Inflammatory macrophage (primary cell): Measurements from ENCODE around the gene FAM237A.

Source experiments
- DNase-seq, 2 donors: peaks; one replicate each; pipeline ENCODE4 v3.0.0-alpha.2; 2020 to 2022
- total RNA-seq, 18 experiments: gene quantifications; one replicate each; lab custom pipeline; 2026; ENCODE audit warnings: mixed read lengths in 6 of 18, inconsistent platforms in 2 of 18; lab: John Stamatoyannopoulos, UW

Gene FAM237A
- total RNA-seq: 0 to 0.03 (median 0) reads per million in 18 experiments

DNA sequence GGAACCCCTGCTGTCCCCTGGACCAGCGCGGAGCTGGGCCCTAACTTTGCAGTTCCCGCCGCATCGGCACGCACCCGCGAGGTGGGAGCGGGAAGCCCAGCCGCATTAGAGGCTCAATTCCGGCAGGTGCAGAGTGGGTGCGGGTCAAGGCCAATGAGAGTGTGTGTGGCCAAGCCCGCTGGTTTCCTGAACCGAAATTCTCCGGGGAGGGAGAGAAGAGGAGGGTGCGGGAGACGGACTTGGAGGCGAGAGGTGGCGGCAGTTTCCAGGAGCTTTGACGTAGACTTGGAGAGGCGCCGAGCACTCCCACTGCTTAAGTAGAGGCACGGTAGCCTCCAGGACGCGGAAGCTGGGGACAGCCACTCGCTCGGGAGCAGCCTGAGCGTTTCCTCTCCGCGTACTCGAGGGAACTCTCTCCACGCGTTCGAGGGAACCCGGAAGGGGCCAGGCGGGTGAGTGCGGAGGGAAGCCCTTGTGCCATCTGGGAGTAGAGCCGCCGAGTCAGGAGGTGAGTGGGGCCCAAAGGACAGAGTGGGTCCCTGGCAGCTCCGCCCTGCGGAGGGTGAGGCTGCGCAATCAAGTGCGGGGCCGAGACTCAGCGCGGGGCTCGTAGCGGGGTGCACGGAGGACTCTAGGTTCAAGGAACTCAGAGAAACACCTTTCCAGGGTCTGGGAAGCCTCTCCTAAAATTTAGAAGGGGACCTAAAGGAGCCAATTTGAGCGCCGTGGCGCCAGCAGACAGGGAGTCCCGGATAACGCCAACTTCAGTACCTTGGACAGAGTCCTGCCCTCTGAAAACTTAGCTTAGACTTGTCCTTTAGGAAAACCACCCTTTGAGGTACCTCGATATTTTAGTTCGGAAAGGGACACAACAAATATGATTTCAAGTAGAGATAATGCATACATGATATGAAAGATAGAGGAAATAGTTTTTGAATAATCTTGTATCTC lies at the start of gene FAM237A:
TSS of gene FAM237A (plus strand) at position 413 of the 951 bp plus-strand sequence. CDS start 1,750 bp downstream, outside the sequence.
- peak; percentile 20 to 38 for DNase-seq

DNA sequence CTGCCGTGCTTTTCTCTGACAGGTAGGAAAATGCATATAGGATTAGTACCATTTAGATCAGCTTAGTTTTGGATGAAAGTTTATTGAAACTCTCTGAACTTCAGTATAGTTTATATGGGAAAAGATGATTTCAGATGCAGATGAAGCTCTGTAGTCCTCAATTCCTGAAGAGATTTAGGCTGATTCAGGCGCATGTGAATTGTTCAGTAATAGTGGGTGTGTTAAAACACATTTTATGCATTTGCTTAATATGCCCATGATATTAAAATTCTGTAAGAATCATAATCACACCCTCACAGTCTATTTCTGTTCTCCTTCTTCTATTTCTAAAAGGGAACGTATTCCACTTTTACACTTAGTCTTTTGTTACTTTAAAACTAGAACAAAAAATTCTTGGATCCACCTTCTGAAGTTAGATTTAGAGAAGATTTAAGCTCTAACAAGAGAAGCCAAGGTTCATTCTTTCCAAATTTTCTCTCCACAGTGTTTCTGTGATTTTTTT lies 44.5 kb upstream of the FAM237A start:
- no peak for DNase-seq

DNA sequence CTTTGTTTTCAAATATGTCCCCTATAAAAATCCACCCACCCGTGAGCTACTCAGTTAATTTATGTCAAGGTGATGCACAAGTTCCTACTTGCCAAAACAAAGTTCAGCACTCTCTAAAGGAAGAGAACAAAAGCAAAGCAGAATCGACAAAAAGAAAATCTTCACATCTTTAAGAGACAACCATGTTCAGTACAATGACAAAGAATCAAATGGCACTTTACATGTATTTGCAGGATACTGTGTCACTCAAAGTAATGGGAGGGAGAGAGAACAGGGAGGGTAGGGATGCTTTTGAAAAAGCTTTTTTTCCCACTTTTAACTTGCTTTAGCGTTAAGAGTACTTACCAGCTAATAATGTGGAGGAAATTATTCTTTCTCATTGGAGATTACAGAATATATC lies 39.0 kb upstream of the FAM237A start:
- no peak for DNase-seq

DNA sequence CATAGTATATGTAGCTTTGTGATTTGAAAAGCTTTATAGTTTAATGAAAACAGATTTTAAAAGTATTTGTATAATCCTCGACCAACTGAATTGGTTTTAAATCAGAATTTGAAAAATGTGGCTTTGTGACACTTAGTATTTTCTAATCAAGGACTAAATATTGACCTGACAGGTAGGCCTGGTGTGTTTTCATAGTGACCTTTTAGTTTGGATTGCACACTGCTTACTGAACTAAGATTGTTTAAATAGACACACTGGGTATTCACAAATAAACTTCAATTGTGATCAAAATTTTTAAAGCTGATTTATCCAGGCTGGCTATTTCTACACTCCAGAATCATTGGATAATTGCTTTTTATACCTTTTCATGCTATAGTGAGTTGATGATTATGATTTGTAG lies 31.8 kb upstream of the FAM237A start:
- no peak for DNase-seq

DNA sequence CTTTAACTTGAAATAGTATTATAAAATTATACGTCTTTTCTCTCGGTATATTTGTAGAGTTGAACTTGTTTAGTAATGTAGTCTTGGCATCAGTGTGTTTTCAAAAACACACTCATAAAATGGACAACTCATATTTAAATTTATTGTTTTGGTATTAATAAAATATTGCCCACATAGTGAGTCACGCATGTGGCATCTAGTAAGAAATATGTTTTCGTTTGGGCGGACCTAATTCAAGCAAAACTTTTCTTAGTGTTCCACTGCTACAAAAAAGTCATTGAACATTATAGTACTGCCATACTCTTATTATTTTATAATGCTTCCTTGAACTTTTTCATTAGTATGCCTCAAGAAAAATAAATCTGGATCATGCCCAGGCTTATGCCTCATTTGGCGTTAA lies 31.1 kb upstream of the FAM237A start:
- DNase-seq: no peak

DNA sequence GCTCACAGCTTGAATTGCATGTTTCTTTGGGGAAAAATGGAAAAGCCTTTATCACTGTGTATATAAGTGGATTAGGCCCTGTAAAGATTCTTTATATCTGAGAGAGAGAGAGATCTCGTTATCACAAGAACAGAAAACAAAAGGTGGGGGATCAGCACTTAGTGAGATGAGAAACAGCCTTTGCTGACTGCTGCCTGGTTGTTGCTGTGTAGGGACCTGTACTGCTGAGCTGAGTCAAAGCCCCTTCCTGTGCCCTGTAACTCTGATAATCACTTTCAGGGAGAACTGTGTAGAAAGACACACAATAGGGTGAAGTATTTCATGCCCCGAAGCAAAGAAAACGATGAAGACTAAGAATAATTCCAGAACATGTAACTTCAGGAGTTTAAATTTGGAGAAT lies 30.6 kb upstream of the FAM237A start:
- DNase-seq: no peak

DNA sequence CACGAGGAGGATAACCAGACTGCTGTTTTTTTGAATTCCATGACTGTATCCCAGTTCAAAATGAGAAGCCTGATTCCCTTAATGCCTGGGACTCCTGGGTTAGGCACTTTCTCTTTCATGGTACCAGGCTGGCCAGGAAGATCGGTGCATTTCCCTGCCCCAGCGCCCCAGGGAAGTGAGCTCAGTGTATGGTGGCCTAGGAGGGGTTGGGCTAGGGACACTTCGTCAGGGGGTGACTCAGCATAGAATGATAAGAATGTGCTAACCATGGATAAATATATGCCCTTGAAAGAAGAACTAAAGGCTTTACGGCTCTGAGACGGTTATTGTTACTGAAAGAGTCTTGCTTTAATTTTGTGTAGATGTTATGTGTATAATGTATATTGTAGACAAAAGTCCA lies 27.5 kb upstream of the FAM237A start:
- no peak for DNase-seq

DNA sequence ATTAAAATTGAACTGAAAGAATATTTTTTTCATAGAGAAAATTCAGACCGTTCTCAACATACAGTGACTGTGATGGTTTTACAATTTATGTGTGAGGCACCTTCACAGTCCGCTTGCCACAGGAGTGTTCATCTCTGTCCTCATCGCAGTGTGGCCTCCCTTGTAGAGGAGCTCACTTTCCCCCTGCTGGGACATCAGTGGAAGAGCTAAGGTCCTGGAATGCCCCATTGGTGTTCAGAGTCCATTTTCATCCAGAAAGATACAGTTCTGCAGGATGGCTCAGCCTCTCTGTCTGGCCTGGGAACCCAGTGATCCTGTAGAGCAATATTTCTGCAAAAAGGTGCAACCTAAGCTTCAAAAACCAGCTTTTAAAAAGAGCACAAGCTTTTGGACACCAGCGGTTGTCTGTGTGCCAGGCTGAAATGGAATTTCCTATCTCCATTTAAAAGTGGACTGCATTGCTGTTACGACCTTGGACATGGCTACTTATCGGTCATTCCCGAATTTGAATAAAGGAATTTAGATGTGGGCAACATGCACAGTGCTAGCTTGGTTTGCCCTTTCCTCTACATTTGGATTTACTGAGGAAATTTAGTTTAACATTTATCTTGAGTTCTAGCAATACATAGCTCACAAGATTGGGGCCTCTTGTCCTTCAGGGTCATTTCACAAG lies 26.7 kb upstream of the FAM237A start:
- DNase-seq: no peak

DNA sequence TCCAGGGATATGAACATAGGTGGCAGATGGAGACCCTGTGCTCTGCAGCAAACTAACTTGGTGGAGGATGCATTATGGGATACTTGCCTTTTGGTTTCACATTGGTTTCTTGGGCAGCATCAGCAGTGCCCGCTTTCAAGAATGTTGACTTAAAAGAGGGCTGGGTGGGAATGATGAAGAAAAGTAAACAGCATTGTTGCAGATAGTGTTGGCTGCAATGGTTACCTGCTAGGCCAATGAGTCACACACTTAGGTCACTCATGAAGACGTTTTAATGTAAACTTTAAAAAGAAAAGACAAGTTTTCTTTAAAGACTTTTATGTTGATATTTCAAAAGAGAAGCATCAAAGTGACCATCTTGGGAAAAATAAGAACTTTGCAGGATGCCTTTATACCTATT lies 26.1 kb upstream of the FAM237A start:
- DNase-seq: no peak

DNA sequence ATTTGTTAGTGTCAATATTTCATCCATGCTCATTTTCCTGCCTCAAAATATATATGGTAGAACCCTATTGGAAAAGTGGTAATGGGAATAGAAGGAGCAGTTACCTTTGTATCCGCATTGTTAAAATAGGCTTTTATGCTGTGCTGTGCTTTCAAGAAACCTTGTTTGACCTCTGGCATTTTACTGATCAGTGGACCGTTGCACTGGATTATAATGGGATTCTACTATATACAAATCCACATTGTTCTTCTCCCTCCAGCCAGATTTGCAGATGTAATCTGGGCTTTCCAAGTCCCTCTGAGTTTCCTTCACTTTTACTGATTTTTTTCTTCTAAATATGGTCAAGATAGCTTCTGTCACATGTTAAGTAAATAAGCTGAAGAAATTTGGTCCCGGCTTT lies 23.3 kb upstream of the FAM237A start:
- no peak for DNase-seq

DNA sequence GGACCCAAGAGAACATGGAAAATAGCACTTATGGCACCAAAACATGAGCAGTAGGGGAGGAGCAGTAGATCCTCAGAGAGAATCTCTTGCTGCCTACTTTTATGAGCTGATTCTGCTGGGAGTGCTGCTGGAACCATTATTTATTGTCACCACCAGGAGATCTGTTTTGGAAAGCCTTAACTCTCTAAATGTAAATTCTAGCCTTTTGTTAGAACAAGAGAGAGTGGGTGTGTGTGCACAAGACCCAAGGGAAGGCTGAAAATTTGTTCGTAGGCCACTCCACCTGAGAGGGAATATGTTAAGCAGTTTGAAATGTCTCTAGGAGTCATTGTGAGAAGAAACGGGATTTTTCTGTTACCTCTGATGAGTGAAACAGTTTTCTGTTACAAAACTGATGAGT lies 16.2 kb upstream of the FAM237A start:
- no peak for DNase-seq

DNA sequence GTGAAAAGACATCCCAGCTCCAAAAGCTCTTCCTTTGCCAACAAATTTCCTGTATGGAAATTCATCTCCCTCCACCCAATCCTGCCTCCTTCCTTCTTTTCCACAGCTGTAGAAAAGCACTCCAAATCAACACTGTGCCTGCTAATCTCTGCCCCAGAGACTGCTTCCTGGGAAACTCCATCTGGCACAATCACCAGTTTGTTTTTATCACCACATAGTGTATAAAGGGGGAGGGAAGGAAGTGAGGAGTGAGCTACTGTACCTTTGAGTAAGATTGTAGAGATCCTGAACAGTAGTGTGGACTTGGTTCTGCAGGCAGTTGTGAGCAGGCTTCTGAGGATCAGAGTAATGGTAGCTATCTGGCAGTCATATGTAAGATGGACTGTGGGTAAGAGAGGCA lies 14.7 kb upstream of the FAM237A start:
- no peak for DNase-seq

DNA sequence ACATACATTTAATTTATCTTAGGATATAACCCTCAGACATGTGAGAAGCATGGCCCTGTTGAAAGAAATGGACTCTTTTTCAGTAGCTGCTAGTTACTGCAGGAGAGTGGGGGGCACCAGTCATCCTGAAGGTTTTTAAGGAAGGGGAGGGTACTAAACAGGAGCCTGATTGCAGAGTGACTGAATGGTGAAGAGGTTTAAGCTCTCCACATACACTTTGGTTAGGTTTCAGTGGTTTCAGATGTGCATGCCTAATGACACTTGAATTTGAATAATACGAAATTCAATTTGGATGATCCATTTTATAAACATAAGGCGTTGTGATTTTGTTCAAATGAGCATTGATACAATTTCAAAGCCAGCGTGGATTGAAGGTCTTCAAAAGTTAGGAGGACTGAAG lies 10.9 kb upstream of the FAM237A start:
- no peak for DNase-seq

DNA sequence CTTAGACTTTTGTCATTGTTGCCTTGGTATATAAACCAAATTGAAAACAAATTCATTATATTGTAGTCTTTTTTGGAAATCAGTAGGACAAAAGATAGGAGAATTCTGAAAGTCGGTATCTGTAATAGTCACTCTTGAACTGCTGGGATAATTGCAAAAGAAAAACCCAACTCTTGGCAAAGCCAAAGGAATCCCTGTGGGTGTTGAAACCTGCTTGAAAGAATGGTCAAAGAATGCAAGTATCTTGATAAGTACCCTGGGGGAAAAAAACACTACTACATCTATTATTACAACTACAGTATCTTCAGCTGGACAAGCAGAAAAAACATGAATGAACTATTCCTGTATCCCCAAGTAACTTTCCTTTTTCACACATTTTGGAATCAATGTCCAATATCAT lies 7.3 kb upstream of the FAM237A start:
- no peak for DNase-seq

DNA sequence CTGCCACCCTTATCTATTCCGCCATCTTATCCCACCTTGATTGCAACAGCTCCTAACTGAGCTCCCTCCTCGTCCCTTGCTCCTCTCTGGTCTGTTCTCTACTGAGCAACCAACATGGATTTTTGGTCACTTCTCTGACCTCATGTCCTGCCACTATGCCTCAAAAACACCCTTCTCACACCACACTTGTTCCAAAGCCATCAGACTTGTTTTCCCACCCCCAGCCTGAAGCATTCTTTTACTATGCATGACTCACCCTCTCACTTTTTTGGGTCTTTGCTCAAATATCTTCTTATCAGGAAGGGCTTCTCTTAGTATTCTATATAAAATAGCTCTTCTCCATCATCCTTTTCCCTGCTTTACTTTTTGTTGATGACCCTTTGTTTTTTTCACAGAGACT lies 2.7 kb upstream of the FAM237A start:
- no peak for DNase-seq

DNA sequence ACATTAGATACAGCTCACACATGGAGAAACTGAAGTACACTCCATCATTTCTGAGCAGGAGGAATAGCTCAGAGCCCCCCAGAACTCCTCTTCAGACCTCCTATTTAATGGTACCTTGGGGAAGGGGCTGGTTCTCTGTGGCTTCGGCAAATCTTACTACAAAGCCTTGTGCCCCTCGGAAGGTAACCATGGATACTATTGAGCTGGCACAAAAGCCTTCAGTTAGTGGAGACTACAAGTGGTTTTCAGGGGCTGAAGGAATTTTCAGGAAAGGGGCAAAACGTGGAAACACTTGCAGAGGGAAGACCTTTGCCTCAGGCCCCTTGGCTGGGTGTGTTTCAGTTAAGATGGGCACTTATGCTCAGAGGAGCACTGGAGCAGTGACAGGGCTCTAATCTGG lies 1.1 kb upstream of the FAM237A start:
- DNase-seq: no peak

DNA sequence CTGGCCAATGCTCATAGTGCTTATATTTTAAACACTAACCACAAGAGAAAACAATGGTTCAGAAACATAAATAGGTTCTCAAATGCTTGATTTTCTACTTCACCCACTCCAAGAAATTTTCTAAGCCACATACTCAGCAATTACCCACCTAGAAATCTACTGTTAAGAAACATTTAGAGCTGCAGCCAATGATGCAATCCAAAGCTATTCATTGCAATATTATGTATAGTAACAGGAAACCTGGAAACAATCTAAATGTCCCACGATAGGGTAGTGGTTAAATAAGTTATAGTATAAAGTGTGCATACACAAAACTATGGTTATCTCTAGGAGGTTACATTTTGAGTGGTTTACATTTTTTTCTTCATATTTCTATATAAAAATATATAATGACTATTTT lies 5.7 kb downstream of the FAM237A start:
- no peak for DNase-seq

DNA sequence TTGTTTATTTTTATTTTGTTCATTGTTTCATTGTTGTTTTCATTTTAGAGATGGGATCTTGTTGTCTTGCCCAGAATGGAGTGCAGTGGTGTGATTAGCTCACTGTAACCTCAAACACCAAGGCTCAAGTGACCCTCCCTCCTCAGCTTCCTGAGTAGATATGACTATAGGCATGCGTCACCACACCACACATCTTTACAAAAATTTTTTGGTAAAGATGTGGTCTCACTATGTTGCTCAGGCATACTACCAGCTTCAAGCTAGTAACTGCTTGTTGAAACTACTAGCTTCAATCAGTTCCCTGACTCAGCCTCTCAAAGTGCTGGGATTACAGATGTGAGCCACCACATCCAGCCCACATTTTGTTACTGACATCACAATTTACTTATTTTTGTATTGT lies 14.8 kb downstream of the FAM237A start:
- no peak for DNase-seq

DNA sequence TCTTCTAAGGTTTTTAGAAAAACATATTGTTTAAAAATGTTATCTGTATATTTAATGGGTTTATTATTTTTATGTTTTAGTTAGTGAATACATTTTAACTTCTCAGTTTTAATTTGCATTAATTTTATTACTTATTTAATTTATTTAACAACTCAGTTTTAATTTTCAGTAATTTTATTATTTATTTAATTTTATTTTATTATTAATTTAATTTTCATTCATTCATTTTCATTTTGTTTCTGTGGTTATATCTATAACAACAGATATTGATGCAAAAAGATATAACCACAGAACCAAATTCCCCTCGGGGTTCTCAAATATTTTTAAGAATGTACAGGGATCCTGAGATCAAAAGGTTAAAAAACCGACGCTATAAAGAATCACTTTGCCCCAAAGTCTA lies 23.0 kb downstream of the FAM237A start:
- DNase-seq: no peak

DNA sequence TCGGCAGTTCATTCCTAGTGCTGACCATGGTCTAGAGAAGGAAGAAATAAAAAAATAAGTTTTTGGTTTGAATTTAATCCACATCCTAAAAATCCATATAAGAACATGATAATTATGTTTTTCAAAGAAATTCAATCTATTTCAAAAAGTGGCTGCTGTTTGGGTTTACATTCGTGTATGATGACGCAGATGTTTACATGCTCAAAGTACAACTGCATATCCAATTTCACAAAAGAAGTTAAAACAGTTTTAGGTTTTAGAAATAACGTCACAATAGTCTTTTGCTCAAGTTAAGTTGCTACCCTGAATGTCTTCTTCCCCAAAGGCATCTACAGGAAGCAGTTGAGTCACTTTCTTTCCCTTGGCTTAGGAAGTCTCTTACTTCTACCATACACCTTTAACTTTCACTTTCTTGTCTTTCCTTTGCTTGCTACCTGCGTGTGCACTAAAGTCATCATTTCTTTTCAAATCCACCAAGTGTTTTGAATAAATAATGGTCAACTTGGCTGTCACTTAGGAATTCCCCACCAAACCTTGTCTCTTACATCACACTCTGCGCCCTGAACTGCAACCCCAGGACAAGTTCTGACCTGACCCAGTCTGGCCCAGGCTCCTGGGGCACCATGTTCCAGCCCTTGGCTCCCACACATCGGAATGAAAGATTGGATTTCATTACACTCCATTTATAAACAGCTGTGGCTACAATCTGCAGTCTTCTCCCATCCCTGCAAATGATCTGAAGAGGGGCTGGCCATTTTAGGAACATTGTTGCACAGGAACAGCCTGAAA lies 28.4 kb downstream of the FAM237A start:
- DNase-seq: no peak

DNA sequence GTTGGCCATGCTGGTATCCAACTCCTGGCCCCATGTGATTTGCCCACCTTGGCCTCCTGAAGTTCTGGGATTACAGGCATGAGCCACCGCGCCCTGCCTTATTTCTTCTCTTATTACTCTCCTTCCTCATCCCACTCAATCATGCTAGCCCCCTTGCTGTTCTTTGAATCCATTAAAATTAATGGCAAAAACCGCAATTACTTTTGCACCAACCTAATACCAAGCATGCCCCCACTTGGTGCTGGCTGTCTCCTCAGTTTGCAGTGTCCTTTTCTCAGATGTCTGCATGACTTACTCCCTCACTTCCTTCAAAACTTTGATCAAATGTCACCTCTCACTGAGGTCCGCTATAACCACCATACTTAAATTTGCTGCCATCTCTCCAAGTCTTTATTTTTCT lies 41.3 kb downstream of the FAM237A start:
- DNase-seq: no peak

DNA sequence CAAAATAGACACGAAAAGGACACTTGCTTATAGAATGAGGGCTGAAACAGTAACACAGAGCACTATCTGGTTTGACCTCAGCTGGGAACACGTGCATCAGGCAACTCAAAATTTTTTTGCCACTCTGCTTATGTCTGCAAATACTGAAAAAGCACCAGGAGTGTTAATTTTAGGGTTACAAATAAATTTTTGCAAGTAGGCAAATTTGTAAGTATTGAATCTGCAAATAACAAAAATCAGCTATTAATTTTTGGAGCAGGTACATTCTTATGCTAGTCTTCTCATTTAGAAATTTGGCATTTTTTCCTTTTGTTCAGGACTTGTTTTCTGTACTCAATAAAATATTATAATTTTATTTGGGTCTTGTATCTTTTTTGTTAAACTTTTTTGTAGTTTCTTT lies 46.2 kb downstream of the FAM237A start:
- DNase-seq: no peak

DNA sequence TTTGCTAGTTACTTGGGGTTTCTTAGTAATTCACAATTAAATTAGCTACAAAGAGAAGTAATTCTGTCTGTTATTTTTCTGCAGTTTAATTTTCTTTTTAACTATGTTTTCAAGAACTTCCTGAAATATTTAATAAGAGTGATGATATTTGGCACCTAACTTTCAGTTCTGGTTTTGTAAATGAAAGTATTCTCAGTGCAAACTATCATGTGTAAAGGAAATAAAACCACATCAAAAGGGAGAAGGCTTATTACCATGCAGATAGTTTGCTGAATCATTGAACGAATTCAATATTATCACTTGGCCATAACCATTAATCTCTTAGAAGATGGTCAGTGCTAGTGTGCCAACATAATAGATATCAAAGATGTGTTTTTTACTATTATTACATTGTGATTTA lies 46.7 kb downstream of the FAM237A start:
- no peak for DNase-seq
